Mucosa of rectum (tissue), 2 donors: ENCODE measurements around the gene LOXL1.

ENCODE experiments used
- H3K27ac ChIP-seq, 2 donors: one replicate each; pipeline ENCODE4 v1.7.0; 2013; ENCODE audit warnings: inconsistent platforms in 2 of 2, low read depth in 2 of 2, low read length in 2 of 2
- H3K27me3 ChIP-seq, 2 donors: one replicate each; pipeline ENCODE4 v1.7.0; 2013; ENCODE audit warnings: low read length in 2 of 2; ENCODE audit not compliant: control insufficient read depth in 2 of 2, insufficient read depth in 2 of 2
- H3K36me3 ChIP-seq, 2 donors: one replicate each; pipeline ENCODE4 v1.7.0; 2013; ENCODE audit warnings: low read length in 2 of 2; ENCODE audit not compliant: control insufficient read depth in 2 of 2, insufficient read depth in 2 of 2
- H3K4me1 ChIP-seq, 2 donors: one replicate each; pipeline ENCODE4 v1.7.0; 2013; ENCODE audit warnings: low read length in 2 of 2, mild to moderate bottlenecking in 1 of 2; ENCODE audit not compliant: control insufficient read depth in 2 of 2, insufficient read depth in 2 of 2
- H3K4me3 ChIP-seq, 2 donors: one replicate each; pipeline ENCODE4 v1.7.0; 2013; ENCODE audit warnings: low read length in 2 of 2
- H3K9ac ChIP-seq, 2 donors: one replicate each; pipeline ENCODE4 v1.7.0; 2013; ENCODE audit warnings: low read length in 2 of 2, low read depth in 1 of 2, mild to moderate bottlenecking in 1 of 2
- H3K9me3 ChIP-seq, 2 donors: one replicate each; pipeline ENCODE4 v1.7.0; 2013; ENCODE audit warnings: low read length in 2 of 2; ENCODE audit not compliant: control insufficient read depth in 2 of 2
- donor health status: healthy.
- donor health status: Normal muscosa, but diverticular disease.

LOXL1 gene, protein sequence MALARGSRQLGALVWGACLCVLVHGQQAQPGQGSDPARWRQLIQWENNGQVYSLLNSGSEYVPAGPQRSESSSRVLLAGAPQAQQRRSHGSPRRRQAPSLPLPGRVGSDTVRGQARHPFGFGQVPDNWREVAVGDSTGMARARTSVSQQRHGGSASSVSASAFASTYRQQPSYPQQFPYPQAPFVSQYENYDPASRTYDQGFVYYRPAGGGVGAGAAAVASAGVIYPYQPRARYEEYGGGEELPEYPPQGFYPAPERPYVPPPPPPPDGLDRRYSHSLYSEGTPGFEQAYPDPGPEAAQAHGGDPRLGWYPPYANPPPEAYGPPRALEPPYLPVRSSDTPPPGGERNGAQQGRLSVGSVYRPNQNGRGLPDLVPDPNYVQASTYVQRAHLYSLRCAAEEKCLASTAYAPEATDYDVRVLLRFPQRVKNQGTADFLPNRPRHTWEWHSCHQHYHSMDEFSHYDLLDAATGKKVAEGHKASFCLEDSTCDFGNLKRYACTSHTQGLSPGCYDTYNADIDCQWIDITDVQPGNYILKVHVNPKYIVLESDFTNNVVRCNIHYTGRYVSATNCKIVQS

DNA sequence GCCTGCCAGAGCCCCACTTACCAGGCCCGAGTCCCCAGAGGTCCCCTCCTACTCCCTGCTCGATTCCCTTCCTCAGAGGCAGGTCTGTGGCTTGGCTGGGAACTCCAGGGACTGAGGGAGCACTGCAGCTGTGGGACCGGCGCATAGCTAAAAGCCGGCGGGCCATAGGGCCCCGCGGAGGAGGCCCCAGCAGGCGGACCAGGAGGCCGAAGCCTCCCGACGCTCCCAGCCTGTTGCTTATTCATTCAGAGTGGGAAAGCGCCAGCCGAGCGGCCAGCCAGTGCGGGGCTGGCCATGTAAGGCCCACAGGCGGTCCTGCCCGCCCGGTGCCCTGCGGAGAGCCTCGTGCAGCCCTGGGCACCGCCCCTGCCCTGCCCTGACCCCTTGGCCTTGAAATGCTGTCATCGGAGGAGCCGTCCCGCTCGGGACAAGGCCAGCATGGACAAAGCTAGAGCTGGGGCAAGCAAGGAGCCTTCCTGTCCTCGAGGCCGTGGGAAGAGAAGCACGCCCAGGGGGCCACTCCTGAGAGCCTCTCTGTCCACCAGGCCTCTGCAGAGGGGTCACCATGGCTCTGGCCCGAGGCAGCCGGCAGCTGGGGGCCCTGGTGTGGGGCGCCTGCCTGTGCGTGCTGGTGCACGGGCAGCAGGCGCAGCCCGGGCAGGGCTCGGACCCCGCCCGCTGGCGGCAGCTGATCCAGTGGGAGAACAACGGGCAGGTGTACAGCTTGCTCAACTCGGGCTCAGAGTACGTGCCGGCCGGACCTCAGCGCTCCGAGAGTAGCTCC, at the start of gene LOXL1:
LOXL1 (plus strand) TSS at position 244 of the 784 bp plus-strand sequence; CDS start at position 566, 322 bp downstream.
- Histone ChIP-seq H3K27ac (peak within 1 kb of the TSS; percentile 12 to 52), H3K4me3 (peak within 1 kb of the TSS; percentile 57 to 58), H3K36me3 (no peaks in the 10 kb centered on the region), H3K4me1 (peaks cover 26 to 28% of the 10 kb centered on the region in 2 donors), H3K27me3 (peaks cover 0 to 6% of the 10 kb centered on the region in 2 donors), H3K9me3 (no peaks in the 10 kb centered on the region), H3K9ac (peak within 1 kb of the TSS; percentile 34 to 63)

DNA sequence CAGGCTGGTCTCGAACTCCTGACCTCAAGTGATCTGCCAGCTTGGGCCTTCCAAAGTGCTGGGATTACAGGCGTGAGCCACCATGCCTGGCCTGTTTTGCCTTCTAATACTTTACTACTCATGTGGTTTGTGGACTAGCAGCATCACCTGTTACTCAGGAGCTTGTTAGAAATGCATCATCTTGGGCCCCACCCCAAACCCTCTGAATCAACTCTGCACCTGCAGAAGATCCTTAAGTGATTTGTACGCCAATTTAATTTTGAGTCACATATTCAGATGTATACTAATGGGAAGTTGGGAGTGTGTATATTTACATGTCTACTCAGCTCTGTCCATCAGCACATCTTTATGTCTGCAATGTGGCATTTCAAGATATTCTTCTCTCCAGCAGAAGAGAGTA, 46.8 kb upstream of the LOXL1 start:
- no peaks in the 10 kb centered on the region for H3K9me3 ChIP-seq
- no peaks in the 10 kb centered on the region for H3K36me3 ChIP-seq
- no peak overlapping the region for H3K9ac ChIP-seq
- H3K4me1 ChIP-seq = no peaks in the 10 kb centered on the region
- H3K27me3 ChIP-seq = peaks cover 3% of the 10 kb centered on the region in 2 donors
- H3K4me3 ChIP-seq = no peak overlapping the region
- H3K27ac ChIP-seq = no peak overlapping the region

DNA sequence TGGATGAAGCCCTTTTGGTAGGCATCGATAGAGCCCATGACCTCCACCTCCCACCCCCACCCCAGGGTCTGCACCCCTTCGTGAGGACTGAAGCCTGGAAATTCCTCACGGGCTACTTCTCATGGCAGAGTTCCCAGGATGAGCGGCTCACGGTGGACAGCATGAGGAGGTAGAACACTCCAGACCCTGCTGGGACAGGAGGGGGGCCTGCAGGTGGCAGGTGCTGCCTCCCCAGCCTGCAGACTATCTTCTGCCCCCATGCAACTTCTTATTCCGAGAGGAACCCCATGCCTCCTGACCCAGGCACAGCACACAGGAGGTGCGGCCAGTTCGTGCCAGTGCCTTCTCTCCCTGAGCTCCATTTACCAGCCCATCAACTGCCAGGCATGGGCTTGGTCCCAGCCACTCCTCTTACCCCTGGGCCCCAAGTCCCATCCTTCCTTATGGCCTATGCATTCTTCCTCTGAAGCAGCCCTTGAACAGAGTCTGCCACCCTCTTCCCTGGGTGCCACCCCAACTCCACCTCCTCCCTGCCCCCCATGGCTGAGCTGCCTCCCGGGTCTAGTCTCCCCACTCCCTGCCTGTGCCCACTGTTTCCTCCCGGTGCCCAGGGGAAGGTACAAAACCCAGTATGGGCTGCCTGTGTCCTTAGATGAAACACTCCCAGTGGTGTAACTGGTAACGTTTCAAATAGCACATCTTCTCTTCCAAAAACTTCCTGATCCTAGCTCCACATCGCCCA, 44.5 kb upstream of the LOXL1 start:
- H3K9ac ChIP-seq = no peak overlapping the region
- H3K4me3 ChIP-seq = no peak overlapping the region
- H3K27me3 ChIP-seq = peaks cover 3% of the 10 kb centered on the region in 2 donors
- H3K9me3 ChIP-seq = no peaks in the 10 kb centered on the region
- no peaks in the 10 kb centered on the region for H3K36me3 ChIP-seq
- no peaks in the 10 kb centered on the region for H3K4me1 ChIP-seq
- no peak overlapping the region for H3K27ac ChIP-seq

DNA sequence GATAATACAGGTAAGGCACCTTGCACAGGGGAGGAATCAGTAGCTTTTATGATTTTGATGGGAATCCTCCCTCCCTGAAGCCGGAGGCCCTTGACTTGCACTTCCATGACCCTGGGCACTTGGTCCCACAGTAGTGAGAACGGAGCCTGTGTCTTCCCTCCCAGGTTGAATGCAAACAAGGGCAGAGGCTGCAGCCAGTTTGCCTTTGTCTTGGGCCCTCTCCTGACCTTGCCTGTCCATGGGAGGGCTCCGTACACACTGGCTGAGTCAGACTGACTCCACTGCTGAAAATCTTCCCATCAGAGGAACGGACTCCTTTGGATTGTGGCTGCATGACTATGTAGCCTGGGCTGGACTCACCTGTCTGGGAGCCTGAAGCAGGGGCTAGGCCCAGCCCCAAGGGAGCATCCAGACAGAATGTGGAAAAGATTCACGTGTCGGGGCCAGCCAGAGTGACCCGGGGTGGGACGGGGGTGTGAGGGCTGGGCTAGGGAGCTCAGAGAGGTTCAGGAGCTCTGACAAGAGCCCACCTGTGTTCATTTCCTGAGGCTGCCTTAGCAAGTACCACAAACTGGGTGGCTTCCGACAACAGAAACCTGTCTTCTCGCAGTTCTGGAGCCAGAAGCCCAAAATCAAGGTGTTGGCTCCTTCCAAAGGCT, 43.4 kb upstream of the LOXL1 start:
- H3K27ac ChIP-seq = no peak overlapping the region
- no peak overlapping the region for H3K9ac ChIP-seq
- no peaks in the 10 kb centered on the region for H3K9me3 ChIP-seq
- peaks cover 3% of the 10 kb centered on the region in 2 donors for H3K27me3 ChIP-seq
- no peaks in the 10 kb centered on the region for H3K36me3 ChIP-seq
- H3K4me3 ChIP-seq = no peak overlapping the region
- H3K4me1 ChIP-seq = no peaks in the 10 kb centered on the region

DNA sequence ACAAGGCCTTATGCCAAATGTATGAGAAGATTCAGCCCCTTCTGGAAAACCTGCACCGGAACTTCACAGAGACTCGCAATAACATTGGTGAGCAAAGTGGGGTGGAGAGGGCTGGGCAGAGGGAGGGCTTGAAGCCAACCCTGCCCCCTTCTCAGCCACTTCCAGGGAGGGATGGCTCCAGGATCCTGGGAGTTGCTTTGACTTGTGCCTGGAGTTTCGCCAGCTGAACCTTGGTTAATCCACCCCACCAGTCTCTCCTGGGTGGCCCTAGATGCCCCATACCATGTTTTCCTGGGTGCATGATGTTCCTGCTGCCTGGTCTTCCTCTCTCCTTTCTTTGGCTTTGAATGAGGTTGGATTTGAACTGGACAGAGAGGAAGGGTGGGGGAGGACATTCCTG, 42.1 kb upstream of the LOXL1 start:
- no peaks in the 10 kb centered on the region for H3K4me1 ChIP-seq
- no peaks in the 10 kb centered on the region for H3K9me3 ChIP-seq
- peaks cover 3% of the 10 kb centered on the region in 2 donors for H3K27me3 ChIP-seq
- H3K9ac ChIP-seq = no peak overlapping the region
- H3K36me3 ChIP-seq = no peaks in the 10 kb centered on the region
- no peak overlapping the region for H3K4me3 ChIP-seq
- H3K27ac ChIP-seq = no peak overlapping the region

DNA sequence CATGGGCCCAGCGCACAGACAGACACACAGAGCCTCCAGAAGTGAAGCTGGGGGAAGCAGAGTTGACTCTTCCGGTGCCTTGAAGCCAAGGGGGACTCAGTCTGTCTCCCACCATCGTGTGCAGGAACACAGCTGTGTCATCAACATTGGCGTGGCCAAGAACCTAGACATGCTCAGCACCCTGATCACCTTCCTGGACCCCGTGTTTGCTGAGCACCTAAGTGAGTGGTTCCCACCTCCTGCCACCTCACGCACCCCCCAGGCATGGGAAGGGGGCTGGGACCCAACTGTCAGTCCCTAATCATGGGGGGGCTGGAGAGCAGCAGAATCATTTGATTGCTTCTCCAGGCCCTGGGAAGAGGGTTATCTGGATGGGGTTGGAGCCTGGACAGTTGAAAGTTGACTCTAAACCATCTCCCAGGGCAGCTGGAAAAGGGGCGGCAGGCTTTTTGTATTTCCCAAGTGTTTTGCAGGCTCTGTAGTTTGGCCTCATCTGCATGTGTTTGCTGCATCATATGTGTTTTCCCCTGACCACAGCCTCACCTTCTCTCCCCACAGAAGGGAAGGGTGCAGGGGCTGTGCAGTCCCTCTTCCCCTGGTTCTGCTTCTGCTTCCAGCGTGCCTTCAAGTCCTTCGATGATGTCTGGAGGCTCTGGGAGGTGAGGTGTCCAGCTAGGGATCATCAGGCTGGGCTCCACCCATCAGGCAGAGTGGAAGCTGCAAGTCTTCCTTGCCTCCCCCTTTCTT, 40.1 kb upstream of the LOXL1 start:
- no peaks in the 10 kb centered on the region for H3K36me3 ChIP-seq
- H3K27ac ChIP-seq = no peak overlapping the region
- H3K27me3 ChIP-seq = peaks cover 3% of the 10 kb centered on the region in 2 donors
- no peak overlapping the region for H3K4me3 ChIP-seq
- H3K9ac ChIP-seq = no peak overlapping the region
- no peaks in the 10 kb centered on the region for H3K4me1 ChIP-seq
- H3K9me3 ChIP-seq = no peaks in the 10 kb centered on the region

DNA sequence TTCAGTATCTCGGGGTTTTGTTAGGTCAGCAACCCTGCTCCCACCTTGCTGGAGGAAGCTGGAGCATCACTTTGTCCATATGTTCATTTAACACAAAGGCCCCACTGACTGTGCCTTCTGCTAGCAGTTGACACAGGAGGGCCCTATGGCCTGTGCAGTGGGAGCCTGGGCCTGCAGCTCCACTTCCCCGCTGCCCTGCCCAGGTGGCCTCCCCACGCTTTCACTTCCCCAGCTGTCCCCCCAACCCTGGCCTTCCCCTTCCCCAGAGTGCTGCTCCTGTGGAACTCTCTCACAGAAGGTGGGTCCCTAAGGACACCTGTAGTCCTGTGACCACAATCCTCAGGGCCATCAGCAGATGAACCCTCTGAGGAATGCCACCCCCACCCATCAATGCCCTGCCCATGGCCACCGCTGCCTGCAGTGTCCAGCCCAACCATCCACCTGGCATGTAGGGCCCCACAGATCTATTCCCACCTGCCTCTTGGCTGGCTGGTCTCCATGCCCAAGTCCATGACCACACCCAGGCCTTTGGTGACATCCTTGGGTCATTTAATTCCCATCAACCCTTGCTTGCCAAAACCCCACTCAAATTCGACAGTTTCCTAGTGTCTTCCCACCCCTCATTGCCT, 39.4 kb upstream of the LOXL1 start:
- H3K9ac ChIP-seq = no peak overlapping the region
- H3K4me3 ChIP-seq = no peak overlapping the region

DNA sequence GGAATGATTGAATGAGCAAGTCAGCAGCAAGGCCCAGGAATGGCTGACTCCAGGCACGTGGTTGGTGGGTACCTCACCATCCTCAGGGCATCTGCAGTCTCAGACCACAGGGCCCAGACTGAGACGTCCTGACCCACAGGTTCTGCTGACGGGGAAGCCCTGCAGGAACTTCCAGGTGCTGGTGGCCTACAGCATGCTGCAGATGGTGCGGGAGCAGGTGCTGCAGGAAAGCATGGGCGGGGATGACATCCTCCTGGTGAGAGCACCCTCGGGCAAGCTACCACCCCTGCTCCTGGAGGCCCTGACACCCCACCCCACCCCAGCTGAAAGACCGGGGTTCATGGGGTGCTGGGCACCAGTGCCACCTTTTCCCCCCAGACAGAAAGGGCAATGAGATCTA, 38.8 kb upstream of the LOXL1 start:
- peaks cover 0 to 3% of the 10 kb centered on the region in 2 donors for H3K27me3 ChIP-seq
- no peak overlapping the region for H3K9ac ChIP-seq
- no peak overlapping the region for H3K27ac ChIP-seq
- no peaks in the 10 kb centered on the region for H3K9me3 ChIP-seq
- no peaks in the 10 kb centered on the region for H3K36me3 ChIP-seq
- no peaks in the 10 kb centered on the region for H3K4me1 ChIP-seq
- no peak overlapping the region for H3K4me3 ChIP-seq

More for the DNA sequence above, 39.4 kb upstream of the LOXL1 start:
- Histone ChIP-seq H3K4me1 (no peaks in the 10 kb centered on the region), H3K9me3 (no peaks in the 10 kb centered on the region), H3K27me3 (peaks cover 3% of the 10 kb centered on the region in 2 donors), H3K36me3 (no peaks in the 10 kb centered on the region), H3K27ac (no peak overlapping the region)
